LNCAP (cell line): ENCODE results near the gene CLEC16A.

Experiments
- TF ChIP-seq, protein P1 (sequence below): fragments of 450-650 bp; IDR thresholded peaks from 2 replicates; pipeline ENCODE4 v1.5.1; 2017; ENCODE audit warnings: mild to moderate bottlenecking

The CLEC16A gene

DNA sequence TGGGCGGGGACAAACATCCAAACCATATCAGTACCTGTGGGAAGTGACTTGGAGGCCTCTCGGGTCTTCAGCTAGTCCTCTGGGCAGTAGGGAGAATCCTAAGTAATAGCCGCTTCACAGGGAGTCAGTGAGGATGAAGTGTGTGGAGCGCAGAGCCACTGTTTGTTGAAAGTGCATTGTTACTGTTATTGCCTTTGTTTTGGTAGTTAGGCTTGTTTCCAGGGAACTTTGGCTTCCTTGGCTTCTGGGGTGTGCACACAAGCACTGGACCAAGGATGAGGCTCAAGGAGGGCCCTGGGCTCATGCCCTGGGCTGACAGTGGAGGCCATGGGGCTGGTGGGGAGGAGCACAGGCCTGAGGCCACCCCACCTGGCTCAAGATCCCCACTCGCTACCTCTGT, 141.6 kb downstream of the CLEC16A start:
- TF ChIP-seq, protein P1, sequence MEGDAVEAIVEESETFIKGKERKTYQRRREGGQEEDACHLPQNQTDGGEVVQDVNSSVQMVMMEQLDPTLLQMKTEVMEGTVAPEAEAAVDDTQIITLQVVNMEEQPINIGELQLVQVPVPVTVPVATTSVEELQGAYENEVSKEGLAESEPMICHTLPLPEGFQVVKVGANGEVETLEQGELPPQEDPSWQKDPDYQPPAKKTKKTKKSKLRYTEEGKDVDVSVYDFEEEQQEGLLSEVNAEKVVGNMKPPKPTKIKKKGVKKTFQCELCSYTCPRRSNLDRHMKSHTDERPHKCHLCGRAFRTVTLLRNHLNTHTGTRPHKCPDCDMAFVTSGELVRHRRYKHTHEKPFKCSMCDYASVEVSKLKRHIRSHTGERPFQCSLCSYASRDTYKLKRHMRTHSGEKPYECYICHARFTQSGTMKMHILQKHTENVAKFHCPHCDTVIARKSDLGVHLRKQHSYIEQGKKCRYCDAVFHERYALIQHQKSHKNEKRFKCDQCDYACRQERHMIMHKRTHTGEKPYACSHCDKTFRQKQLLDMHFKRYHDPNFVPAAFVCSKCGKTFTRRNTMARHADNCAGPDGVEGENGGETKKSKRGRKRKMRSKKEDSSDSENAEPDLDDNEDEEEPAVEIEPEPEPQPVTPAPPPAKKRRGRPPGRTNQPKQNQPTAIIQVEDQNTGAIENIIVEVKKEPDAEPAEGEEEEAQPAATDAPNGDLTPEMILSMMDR: no peak

DNA sequence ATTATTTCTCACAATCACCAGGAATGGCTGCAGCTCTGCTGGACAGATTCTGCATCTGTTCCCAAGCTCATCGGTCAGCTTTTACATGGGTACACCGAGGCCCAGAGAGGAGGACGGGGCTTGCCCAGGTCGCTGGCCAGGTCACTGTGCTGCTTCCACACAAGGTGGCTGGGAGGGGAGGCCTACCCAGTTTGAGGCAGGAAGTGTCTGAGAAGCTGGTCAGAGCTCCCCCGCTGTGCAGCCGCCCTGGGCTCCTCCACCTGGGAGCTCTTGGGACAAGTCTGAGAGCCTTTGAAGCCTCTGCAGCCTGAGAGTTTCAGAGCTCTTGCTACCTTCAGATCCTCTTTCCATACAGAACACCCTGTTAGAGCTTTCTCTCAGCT, 143.3 kb downstream of the CLEC16A start:
- TF ChIP-seq, protein P1: no peak

DNA sequence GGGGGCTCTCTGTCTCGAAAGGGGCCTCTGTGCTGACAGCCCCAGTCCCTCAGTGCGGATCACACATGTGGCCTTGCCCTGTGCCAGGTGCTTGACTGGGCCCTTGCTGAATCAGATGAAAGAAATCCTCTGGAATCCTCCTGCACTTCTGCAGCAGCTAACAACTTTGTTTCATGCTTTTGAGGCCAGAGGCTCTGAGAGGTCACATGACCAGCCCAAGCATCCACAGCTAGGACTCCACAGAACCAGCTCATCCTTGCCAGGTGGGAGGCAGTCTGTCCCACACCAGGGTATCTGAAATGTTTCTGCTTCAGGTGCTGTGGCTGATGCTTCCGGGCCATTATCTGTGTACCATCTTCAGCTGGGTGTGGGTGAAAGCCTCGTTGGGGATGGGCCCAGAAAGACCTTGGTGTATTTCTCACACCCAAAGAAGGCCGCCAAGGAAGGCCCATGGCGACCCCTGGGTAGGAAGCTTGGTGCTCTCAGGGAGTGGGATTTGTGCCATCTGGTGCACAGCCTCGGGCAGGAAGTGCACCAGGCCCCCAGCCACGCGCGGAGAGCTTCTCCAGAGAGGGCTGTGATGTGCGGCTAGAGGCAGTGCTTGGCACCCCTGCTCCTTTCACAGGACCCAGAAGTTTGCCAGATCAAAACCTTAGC, 143.8 kb downstream of the CLEC16A start:
- TF ChIP-seq, protein P1: no peak

DNA sequence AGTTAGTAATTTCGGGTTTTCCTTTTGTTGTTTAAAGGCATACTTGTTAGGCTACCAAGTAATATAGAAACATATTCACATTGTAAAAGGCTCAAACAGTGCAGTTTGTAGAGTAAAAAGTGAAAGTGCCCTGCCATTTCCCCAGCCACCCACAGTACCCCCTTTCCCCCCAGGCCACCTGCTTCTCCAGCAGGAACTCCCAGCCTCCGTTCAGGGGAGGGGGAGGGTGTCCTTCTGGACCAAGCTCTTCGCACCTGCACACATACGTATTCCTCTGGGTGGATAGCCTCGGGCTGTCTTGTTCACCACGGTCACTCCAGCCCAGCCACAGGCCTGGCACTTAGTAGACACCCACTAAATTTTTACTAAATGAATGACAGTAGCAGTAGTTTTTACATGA, 144.5 kb downstream of the CLEC16A start:
- TF ChIP-seq, protein P1: no peak

DNA sequence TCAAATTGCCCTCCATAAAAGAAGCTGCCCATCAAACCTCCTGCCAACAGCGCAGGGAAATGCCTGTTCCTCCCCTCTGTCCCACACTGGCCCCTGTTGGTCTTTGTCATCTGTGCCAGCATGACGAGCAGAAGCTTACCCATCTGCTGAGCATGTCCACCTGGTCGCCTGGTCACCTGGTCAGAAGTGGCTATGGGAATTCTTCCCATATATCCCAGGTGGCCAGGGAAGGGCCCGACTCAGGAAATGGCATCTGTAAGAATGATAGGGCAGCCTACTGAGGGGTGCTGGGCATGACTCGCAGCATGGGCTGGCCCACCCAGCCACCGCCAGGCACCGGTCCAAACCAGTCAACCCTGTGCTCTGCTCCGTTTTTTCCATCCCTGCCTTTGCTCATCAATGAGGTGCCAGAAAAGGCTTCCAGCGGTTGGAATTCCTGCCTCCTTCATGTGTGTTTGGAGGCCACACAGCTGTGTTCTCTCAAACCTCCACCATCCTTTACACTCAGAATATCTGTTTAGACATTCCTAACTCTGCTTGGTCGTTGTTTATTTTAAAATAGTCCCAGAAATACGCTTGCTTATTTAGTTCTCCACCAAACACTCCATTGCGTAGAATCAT, 145.2 kb downstream of the CLEC16A start:
- TF ChIP-seq, protein P1: no peak

DNA sequence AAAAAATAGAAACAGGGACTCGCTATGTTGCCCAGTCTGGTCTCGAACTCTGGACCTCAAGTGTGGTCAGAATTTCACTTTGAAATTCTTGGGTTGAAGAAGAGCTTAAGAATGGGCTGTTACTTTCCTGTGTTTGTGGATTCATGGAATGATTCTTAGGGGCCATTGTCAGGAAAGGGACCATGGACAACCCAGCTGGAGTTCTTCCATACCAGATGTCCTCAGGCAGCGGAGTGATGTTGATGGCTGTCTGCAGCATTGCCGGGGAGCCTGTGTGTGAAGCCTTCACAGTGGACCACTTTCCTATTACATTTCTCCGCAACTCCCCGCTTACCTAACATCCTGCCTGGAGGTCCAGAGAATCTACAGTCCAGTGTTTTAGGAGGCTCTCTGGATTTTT, 145.9 kb downstream of the CLEC16A start:
- TF ChIP-seq, protein P1: no peak

DNA sequence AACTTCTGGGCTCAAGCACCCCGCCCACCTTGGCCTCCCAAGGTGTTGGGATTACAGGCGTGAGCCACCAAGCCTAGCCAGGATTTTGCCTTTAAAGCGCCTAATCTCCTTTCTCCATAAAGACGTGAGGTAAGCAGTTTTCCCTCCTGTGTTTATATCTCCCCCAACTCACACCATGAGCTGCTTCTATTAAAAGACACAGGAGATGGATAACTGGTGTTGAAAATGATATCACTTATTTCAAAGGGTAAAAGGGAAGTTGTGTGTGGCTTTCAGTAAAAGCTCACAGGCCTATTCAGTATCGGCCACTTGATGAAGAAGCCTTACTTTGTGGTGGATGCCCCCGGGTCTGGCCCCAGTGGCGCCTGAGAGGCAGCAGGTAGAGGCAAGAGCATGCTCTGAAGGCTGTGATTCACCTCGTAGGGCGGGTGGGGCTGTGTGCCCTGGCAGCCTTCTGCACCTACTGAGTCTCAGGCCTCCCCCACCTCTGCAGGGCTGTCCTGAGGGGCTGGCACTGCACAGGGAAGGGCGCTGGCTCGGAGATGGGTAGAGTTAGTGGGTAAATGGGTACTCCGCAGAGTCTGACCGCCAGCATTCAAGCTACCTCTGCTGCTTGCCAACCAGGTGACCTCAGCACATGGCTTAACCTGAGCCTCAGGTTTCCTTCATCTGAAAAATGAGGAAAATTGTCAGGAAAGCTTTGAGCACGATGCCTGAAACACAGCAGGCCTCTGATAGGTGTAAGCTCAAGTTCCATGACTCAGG, 146.8 kb downstream of the CLEC16A start:
- TF ChIP-seq, protein P1: no peak
